Cardiac fibroblast (primary cell): ENCODE results near the gene LUC7L.
"Not testable (repeated sequence)": the region's sequence is repeated elsewhere in the genome, so short reads cannot be mapped to it uniquely, and the experiment has no call there.

ENCODE experiments used
- DNase-seq, 2 donors: peaks; one replicate each; pipeline versions ENCODE4 v3.0.0 to v3.0.0-alpha.2; 2010; ENCODE audit warnings: low read depth in 2 of 2
- H3K4me3 ChIP-seq, 2 donors: replicated peaks in 1 of 2; 1 replicate in 1 of 2; 2 replicates in 1 of 2; pipeline ENCODE4 v1.5.1; 2011; ENCODE audit warnings: low read depth in 2 of 2, low read length in 2 of 2, mild to moderate bottlenecking in 2 of 2, moderate library complexity in 1 of 2
- CTCF ChIP-seq: IDR thresholded peaks from one replicate; pipeline ENCODE4 v1.5.1; 2011; ENCODE audit warnings: low read depth, mild to moderate bottlenecking, low read length, inconsistent platforms

LUC7L gene

GRCh38 chr16:273547-274421 is 44.5 kb upstream of the LUC7L start:
- DNase-seq = no peak
- H3K4me3 ChIP-seq = no peak overlapping the region
- no peak for TF ChIP-seq CTCF

GRCh38 chr16:272633-273546 is 43.6 kb upstream of the LUC7L start:
- H3K4me3 ChIP-seq = no peak overlapping the region
- no peak for TF ChIP-seq CTCF

GRCh38 chr16:270381-271255 is 41.4 kb upstream of the LUC7L start:
- no peak for TF ChIP-seq CTCF
- no peak for DNase-seq
- no peak overlapping the region for H3K4me3 ChIP-seq

More at GRCh38 chr16:272633-273546, 43.6 kb upstream of the LUC7L start:
- DNase-seq = no peak

- TF ChIP-seq CTCF = no peak
- H3K4me3 ChIP-seq = no peak overlapping the region
- DNase-seq = no peak
Measured at GRCh38 chr16:269061-269796, 40.0 kb upstream of the LUC7L start.

- H3K4me3 ChIP-seq = no peak overlapping the region
- no peak for DNase-seq
- TF ChIP-seq CTCF = no peak
Measured at GRCh38 chr16:268141-269053, 39.1 kb upstream of the LUC7L start.

GRCh38 chr16:267562-267961 is 38.3 kb upstream of the LUC7L start:
- H3K4me3 ChIP-seq = not testable (repeated sequence)

More at GRCh38 chr16:267562-267961, 38.3 kb upstream of the LUC7L start:
- DNase-seq = not testable (repeated sequence)
